Measurements from ENCODE around the gene ZC3H7A.
A peak's percentile ranks its signal among the peaks of the same experiment; 100 is the strongest.

Gene ZC3H7A

DNA sequence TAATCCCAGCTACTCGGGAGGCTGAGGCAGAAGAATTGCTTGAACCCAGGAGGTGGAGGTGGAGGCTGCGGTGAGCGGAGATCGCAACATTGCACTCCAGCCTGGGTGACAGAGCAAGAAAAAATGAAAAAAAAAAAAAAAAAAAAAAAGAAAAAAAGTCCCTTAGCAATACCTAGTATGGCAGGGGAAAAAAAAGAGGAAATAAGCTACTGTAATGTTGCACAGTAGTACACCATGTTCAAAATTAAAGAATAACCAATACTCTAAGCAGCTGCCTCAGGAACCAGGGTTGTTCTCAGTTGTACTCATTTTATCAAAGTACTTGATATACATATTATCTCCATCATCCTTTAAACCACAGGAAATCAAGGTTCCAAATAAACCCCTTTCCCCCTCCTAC lies 37.1 kb downstream of the ZC3H7A start:
- ChIA-PET CTCF (interaction anchor here (0.6 kb wide), 2 partner anchors 9 to 97 kb away, joined by 3 to 4 read pairs; no protein-coding TSS in a partner anchor), POLR2A (ENCODE audit: low non-redundant PET) (no interaction called here)
- no peak for DNase-seq (ENCODE audit: low spot score)
- H3K27ac ChIP-seq = no peak overlapping the region
- TF ChIP-seq, protein P1, sequence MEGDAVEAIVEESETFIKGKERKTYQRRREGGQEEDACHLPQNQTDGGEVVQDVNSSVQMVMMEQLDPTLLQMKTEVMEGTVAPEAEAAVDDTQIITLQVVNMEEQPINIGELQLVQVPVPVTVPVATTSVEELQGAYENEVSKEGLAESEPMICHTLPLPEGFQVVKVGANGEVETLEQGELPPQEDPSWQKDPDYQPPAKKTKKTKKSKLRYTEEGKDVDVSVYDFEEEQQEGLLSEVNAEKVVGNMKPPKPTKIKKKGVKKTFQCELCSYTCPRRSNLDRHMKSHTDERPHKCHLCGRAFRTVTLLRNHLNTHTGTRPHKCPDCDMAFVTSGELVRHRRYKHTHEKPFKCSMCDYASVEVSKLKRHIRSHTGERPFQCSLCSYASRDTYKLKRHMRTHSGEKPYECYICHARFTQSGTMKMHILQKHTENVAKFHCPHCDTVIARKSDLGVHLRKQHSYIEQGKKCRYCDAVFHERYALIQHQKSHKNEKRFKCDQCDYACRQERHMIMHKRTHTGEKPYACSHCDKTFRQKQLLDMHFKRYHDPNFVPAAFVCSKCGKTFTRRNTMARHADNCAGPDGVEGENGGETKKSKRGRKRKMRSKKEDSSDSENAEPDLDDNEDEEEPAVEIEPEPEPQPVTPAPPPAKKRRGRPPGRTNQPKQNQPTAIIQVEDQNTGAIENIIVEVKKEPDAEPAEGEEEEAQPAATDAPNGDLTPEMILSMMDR (conservative IDR thresholded peaks at IDR 0.05; ENCODE audit: low read depth) = no peak

DNA sequence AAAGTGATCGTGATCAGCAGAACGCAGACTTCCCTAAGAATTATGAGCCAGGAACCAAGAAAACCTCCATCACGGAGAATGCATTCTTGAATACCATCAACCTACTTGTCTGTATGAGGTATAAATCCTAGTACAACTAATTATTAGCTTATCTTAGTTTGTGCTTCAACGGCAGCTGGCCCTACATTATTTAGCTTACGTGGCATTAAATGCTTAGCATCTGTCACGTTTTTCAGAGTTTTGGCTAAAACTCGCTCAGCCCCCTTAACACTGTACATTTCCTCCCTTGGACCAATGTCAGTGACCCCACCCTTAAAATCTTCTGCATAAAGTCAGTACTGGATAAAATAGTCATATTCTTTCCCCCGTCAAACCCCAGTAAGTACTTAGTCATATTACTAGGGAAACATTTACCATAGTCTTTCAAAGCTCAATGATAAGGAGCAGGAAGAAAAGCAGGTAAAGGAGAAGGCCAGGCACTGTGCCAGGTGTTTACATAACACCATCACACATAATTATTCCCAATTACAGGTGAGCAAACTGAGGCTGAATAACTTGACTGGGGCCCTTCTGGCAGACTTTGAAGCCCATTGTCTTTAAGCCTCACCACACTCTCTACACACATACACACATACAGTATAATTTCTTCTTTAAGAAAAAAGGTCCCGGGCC lies 37.8 kb downstream of the ZC3H7A start:
- DNase-seq (ENCODE audit: low spot score) = no peak
- CTCF ChIA-PET = interaction anchor here (0.6 kb wide), 3 partner anchors 23 to 112 kb away, joined by 4 to 5 read pairs (median 4); no protein-coding TSS in a partner anchor
- POLR2A ChIA-PET (ENCODE audit: low non-redundant PET) = interaction anchor here (0.5 kb wide), 1 partner anchor 15 kb away, joined by 4 read pairs; no protein-coding TSS in a partner anchor
- no peak overlapping the region for H3K27ac ChIP-seq
- TF ChIP-seq, protein P1 (conservative IDR thresholded peaks at IDR 0.05; ENCODE audit: low read depth) = no peak

DNA sequence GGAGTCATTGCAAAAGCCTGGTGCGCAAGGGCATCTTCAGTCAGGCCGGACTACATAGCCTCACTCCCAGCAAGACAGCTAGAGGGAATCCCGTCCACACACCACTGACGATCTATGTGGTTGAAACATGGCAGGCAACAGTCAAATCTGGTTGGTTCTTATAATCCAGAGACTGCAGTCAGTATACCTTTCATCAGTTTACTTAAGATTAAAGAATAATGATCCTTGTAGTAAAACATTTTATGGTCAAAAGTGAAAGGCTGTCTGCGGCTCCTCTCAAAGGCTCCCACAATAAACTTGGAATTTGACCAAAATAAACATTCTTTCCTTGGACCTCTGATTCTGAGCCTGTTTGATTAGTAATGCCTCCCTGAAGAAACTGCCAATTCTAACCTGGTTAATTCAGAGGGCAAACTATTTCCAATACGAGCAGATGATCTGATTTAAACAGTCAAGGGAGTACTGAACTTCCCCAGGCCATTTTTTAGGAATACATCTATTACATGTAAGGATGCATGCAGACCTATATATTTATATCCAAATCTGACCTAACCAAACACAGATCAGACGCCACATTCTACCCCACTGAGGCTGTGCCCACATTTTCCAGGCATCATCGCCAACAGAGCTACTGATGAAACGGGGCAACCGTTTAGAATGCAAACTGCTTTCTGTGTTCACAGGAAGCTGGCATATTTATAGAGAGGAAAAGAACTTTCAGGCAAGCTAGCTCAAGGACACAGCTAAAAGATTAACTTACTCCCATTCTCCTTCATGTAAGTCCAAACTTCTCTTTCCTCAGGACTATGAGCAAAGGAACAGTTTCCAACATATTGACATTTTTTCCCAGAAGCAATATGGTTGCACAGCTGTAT lies 39.1 kb downstream of the ZC3H7A start:
- TF ChIP-seq, protein P1 (conservative IDR thresholded peaks at IDR 0.05; ENCODE audit: low read depth) = no peak
- no peak for DNase-seq (ENCODE audit: low spot score)
- ChIA-PET POLR2A (ENCODE audit: low non-redundant PET) (no interaction called here), CTCF (interaction anchor here (0.7 to 0.8 kb wide), 2 partner anchors 20 to 263 kb away, joined by 3 read pairs; no protein-coding TSS in a partner anchor)
- peak overlapping the region; percentile 23; the same call in 1 of the 2 replicates for H3K27ac ChIP-seq

DNA sequence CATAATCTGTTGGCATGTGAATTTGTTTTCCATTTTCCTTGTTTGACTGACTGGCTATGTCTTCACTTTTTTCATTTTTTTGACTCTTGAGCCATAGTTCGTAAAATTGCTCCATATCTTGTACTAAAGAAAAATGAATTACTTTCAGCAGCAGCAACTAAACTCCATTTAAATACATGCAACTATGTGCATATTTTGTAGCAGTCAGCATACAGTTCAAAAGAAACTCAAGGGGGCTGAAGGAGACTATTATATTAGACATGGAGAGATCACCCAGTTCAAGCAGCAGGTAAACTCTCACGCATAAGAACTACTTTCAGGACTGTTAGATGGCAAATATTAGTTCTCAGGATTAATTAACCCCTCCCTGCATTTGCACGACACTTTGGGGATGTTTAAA lies 40.8 kb downstream of the ZC3H7A start:
- TF ChIP-seq, protein P1 (conservative IDR thresholded peaks at IDR 0.05; ENCODE audit: low read depth) = no peak
- ChIA-PET CTCF (no interaction called here), POLR2A (ENCODE audit: low non-redundant PET) (no interaction called here)

DNA sequence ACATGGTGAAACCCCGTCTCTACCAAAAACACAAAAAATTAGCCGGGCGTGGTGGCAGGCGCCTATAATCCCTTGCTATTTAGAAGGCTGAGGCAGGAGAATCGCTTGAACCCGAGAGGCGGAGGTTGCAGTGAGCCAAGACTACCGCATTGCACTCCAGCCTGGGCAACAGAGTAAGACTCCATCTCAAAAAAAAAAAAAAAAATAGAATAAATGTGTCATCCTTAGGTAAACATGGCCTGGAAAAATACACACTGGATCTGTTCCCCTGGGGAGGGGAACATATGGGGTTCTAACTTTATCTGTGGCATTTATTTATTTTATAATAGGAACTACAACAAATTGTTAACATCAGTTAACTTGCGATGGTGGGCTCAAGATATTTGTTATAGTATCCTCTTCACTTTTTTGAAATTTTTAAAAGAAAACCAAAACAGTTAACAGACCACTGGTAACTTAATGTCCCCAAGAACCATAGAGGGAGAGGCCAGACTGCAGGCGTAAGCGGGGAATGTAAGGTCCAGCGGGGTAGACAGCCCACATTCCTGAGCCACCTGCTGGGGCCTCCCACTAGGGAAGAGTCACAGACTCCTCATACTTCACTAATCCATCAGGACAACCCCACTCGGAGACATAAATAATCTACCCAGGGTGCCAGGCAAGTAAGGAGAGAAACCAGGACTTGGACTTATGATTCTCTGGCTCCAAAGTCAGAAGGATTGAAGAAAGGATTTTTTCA lies 41.9 kb downstream of the ZC3H7A start:
- TF ChIP-seq, protein P1 (conservative IDR thresholded peaks at IDR 0.05; ENCODE audit: low read depth) = no peak
- CTCF ChIA-PET = no interaction called here
- H3K27ac ChIP-seq = peak overlapping the region; percentile 23; the same call in 1 of the 2 replicates
- POLR2A ChIA-PET (ENCODE audit: low non-redundant PET) = no interaction called here
- no peak for DNase-seq (ENCODE audit: low spot score)

More for the DNA sequence above, 40.8 kb downstream of the ZC3H7A start:
- no peak for DNase-seq (ENCODE audit: low spot score)
- no peak overlapping the region for H3K27ac ChIP-seq

DNA sequence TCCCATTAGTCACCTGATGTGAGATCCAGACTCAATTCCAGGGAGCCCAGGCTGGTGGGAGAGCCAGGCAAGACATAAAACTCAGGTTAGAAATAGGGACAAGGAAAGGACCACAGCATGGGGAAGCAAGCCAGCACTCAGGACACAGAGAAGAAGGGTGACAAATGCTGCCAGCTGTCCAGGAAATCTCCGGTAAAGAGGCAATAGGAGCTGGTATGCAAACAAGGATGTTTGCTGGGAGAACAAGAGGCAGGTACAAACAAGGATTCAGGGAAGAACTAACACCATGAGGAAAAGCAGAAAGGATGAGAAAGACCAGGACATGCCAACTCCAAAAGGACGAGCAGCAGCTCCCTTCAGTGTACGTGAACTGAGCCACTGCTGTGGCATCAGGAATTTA lies 44.2 kb downstream of the ZC3H7A start:
- TF ChIP-seq, protein P1 (conservative IDR thresholded peaks at IDR 0.05; ENCODE audit: low read depth) = no peak
- no peak for DNase-seq (ENCODE audit: low spot score)
- ChIA-PET POLR2A (ENCODE audit: low non-redundant PET) (no interaction called here), CTCF (no interaction called here)
- no peak overlapping the region for H3K27ac ChIP-seq

All from RWPE1 (cell line).